ENCODE measurements around the gene RASL11B.

Gene RASL11B

DNA sequence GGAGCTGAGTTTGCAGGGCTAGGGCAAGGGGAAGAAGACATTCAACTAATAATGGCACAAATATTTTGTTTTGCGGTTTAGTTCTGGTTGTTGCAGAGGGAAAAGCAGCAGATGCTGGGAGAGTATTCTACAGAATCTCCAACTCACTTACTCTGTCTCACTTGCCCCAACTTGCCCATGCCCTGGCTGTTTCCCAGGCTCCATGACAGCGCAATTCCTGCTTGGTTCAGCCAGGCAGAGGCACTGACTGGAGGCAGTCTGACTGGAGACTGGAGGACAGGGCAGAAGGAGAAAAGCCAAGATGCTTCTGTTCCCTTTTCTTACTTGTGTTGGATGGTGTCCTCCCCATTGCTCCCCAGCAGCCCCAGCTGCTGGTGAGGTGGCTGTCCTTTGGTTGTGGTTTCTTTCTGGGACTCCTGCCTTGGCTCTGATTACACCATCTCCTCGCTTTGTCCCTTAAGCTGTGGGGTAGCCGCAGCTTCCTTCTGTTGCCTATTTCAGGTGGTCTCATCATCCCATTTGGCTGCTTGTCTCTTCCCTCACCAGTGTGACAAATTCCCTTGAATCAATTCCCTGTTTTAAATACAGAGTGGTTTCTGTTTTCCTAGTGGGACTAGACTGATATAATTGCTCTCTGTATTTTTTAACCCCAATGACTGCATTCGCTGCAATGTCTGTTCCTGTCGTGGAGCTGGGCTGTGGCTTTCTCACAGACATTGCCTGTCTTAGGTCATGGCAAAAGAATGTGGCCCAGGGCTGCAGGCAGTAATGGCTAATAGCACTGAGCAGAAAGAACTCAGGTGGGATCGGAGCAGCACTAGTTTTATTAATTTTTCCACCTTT lies 24.2 kb upstream of the RASL11B start:
- H3K36me3 ChIP-seq (ENCODE audit: insufficient read depth, low read length), result no peaks in the 10 kb centered on the region
- H3K4me1 ChIP-seq (ENCODE audit: insufficient read depth, low read length), result peaks cover 80% of the 10 kb centered on the region
- no peaks in the 10 kb centered on the region for H3K9me3 ChIP-seq (ENCODE audit: control insufficient read depth, insufficient read depth, low read length)
- H3K9ac ChIP-seq (ENCODE audit: low read depth, low read length), result no peak overlapping the region

DNA sequence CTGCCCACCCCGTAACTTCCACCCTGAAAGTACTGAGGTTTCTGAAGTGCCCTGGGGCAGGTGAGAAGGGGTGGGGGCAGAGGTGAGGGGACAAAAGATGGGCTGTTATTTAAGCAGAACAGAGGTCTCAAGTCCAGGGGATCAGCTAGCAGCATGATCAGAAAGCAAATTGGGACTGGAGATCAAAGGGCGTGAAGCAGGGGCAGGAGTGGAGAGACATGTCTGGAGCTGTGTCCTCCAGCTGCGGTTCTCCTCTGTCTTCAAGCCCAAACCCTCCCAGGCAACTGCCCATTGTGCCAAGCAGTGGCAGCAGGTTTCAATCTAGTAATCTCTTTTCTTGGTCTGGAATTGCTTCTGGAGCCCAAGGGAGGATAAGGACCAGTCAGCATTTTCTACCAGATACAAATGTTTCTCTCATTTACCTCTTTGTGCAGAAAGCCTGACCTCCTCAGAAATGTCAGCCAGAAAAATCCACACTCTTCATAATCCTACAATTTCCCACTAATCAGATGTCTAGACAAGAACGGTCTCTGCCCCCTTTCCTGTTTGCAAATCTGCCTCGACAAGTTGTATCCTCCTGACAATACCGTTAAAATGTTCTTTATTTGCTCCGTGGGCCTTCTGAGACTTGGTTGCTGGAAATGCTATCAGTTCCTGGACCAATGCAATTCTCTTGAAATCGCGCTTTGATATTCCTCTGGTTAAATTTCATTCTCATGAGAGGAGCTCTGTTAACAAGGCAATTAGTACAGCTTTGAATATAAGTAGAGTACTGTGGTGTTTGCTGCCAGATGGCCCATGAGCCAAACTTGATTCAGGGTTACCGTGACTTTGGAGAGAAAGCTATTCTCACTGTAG lies 23.2 kb upstream of the RASL11B start:
- H3K36me3 ChIP-seq (ENCODE audit: insufficient read depth, low read length), result no peaks in the 10 kb centered on the region
- no peak overlapping the region for H3K9ac ChIP-seq (ENCODE audit: low read depth, low read length)
- H3K9me3 ChIP-seq (ENCODE audit: control insufficient read depth, insufficient read depth, low read length), result no peaks in the 10 kb centered on the region
- H3K4me1 ChIP-seq (ENCODE audit: insufficient read depth, low read length), result peaks cover 80% of the 10 kb centered on the region

DNA sequence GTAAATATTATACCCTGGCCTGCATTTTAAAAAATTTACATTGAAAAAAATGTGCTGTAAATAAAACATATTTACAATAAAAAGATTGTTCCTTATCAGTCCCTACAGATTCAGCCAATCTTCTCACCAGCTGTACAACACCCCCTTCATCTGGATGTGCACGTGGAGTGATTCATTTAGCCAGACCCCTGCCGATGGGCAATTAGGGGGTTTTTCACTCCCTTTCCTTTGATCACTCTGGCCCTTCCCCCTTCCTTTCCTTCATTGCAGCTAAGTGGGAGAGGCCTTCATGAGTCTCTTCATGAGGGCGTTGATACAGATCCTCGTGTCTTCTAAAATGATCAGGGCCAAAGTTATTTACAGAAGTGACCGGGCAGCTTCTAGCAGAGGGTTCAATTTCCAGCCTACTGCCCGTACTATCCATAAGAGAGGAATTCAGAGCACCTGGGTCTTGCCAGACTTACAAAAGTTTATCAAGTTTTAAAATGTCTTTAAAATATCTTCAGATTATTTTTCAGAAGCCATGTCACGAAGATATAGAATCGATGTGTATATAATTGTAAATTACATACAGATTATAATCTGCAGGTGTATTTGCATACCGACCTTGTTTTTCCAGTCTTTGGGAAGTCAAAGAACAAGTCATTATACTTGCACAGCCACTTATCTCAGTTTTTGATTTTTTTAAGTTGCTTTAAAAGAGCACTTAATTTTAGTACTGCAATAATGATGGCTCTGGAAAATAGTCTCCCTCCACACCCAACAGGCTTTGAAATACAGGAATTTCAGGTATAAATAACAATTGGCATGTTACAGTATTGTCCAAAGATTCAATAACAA lies 21.4 kb upstream of the RASL11B start:
- no peak overlapping the region for H3K9ac ChIP-seq (ENCODE audit: low read depth, low read length)
- peaks cover 68% of the 10 kb centered on the region for H3K4me1 ChIP-seq (ENCODE audit: insufficient read depth, low read length)
- no peaks in the 10 kb centered on the region for H3K9me3 ChIP-seq (ENCODE audit: control insufficient read depth, insufficient read depth, low read length)
- no peaks in the 10 kb centered on the region for H3K36me3 ChIP-seq (ENCODE audit: insufficient read depth, low read length)

DNA sequence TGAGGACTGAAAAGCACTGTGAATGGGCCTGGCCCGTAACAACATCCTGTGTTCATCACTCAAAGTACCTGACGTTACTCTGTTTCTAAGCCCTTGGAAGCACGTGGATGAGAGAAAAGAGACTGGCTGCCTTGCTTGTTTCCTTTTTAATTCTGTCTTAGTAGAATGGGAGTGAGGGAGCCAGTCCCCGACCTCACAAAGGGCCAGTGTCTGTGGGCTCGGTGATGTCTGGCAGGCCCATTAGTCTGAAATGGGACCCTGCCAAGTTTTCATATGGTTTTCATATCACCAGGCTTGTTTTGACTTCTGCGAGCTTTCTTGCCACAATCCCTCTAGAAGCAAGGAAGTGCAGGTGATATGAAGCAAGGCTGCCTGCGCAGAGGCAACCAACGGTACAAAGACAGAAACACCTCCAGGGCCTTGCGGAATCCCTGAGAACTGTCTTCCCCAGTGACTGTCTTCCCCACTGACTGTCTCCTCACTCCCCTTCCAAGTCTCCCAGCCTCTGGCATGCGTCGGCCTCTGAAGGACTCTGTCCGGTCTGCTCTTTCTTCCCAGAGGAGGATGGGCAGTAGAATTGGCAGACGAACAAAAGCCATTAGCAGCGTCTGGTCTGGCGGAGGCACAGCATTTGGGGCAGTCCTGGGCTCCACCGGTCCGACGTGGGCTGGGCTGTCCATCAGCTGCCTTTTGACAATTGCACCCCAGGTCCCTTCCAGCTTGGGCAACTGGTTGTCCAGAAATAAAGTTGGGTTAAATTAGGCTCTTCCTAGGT lies 20.2 kb upstream of the RASL11B start:
- H3K36me3 ChIP-seq (ENCODE audit: insufficient read depth, low read length), result no peaks in the 10 kb centered on the region
- no peak overlapping the region for H3K9ac ChIP-seq (ENCODE audit: low read depth, low read length)
- H3K9me3 ChIP-seq (ENCODE audit: control insufficient read depth, insufficient read depth, low read length), result no peaks in the 10 kb centered on the region
- H3K4me1 ChIP-seq (ENCODE audit: insufficient read depth, low read length), result peaks cover 59% of the 10 kb centered on the region

DNA sequence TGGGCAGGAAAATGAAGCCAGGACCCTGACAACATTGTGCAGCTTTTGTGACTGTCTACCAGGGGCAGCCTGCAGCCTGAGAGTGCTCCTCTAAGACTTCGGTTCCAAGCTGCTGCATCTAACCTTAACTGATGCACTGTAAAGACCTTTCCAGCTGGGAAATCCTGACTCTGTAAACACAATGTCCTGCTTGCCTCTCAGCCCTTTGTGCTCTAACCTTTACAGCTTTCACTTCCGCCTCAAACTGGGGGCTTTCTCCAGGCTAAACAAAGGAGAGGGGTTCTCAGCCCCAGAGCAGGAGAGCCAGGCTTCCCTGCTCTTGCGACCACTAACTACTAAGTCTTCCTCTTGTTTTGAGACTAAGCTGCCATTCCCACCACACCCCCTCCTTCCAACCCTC lies 19.3 kb upstream of the RASL11B start:
- Histone ChIP-seq H3K4me1 (ENCODE audit: insufficient read depth, low read length) (peaks cover 53% of the 10 kb centered on the region), H3K9ac (ENCODE audit: low read depth, low read length) (no peak overlapping the region), H3K36me3 (ENCODE audit: insufficient read depth, low read length) (no peaks in the 10 kb centered on the region), H3K9me3 (ENCODE audit: control insufficient read depth, insufficient read depth, low read length) (no peaks in the 10 kb centered on the region)

DNA sequence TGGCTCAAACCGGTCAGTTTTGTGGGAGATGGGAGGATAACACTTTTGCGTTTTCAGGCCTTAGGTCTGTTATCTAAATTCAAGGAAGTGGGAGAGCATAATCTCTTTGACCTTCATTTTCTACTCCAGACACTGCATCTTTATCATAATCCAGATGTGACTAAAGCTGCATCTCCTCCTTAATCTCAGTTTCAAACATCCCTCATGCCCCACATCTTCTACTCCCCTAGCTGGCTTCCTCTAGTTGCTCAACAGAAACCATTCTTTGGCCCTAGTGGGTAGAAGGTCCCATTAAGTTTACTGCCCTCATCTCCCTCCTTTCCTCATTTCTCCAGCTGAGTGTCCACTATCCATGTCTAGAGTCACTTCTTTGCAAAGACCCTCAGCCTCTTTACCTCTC lies 18.8 kb upstream of the RASL11B start:
- H3K4me1 ChIP-seq (ENCODE audit: insufficient read depth, low read length), result peaks cover 47% of the 10 kb centered on the region
- no peaks in the 10 kb centered on the region for H3K9me3 ChIP-seq (ENCODE audit: control insufficient read depth, insufficient read depth, low read length)
- H3K36me3 ChIP-seq (ENCODE audit: insufficient read depth, low read length), result no peaks in the 10 kb centered on the region

DNA sequence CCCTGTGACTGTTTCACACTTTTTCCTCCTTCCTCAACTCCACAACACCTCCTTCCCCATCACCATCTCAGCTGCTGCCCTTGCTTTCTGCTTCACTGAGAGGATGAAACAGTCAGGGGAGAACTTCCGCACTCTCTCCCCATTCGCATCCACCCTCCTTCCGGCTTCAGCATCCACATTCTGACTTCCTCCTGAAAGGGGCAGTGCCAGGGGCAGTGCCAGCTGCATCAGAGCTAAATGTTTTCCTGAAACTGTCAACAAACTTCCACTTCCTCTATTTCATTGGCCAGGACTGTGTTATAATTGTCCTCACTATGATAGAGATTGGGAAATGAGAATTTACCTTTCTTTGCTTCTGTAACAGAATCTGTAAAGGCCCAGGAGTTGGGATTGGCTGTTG lies 18.2 kb upstream of the RASL11B start:
- Histone ChIP-seq H3K9me3 (ENCODE audit: control insufficient read depth, insufficient read depth, low read length) (no peaks in the 10 kb centered on the region), H3K9ac (ENCODE audit: low read depth, low read length) (no peak overlapping the region), H3K4me1 (ENCODE audit: insufficient read depth, low read length) (peaks cover 41% of the 10 kb centered on the region), H3K36me3 (ENCODE audit: insufficient read depth, low read length) (no peaks in the 10 kb centered on the region)

More for the DNA sequence above, 18.8 kb upstream of the RASL11B start:
- H3K9ac ChIP-seq (ENCODE audit: low read depth, low read length), result no peak overlapping the region

DNA sequence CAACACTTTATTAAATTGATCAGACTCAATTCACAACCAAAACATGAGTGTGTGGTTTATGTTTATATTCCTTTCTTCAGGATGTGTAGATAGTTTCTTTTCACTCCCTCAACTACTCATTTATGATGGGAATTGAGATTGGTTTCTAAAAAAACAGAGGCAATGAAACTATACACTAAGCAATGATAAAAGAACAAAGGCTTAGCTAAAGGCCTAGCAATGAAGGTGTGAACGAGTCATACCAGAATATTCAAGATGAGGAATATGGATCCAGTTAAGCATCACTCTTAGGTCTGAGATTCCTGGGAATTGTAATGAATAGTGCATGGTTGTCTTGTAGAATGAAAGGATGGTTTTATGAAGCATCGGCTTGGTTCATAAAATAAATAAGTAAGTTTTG lies 17.5 kb upstream of the RASL11B start:
- H3K4me1 ChIP-seq (ENCODE audit: insufficient read depth, low read length), result peaks cover 35% of the 10 kb centered on the region
- no peak overlapping the region for H3K9ac ChIP-seq (ENCODE audit: low read depth, low read length)
- no peaks in the 10 kb centered on the region for H3K36me3 ChIP-seq (ENCODE audit: insufficient read depth, low read length)
- H3K9me3 ChIP-seq (ENCODE audit: control insufficient read depth, insufficient read depth, low read length), result no peaks in the 10 kb centered on the region

DNA sequence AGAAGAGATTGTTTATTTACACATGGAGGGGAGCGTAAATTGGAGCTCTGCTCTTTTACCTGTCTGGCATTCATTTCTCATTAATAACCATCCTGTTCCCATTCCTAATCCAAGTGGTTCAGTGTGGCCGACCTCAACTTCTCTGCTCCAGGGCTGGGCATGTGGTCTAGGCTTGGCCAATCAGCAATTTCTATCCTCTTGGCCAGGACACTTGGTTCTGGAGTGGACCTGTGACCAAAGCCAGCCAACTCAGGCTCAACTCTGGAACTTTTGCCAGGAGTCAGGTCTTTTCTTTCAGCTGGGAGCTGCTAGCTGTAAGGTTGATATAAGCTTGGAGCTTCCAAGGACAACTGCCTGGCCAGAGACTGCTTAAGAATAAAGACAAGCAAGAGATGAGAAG lies 15.6 kb upstream of the RASL11B start:
- Histone ChIP-seq H3K4me1 (ENCODE audit: insufficient read depth, low read length) (peaks cover 18% of the 10 kb centered on the region), H3K9ac (ENCODE audit: low read depth, low read length) (no peak overlapping the region), H3K36me3 (ENCODE audit: insufficient read depth, low read length) (no peaks in the 10 kb centered on the region), H3K9me3 (ENCODE audit: control insufficient read depth, insufficient read depth, low read length) (no peaks in the 10 kb centered on the region)

DNA sequence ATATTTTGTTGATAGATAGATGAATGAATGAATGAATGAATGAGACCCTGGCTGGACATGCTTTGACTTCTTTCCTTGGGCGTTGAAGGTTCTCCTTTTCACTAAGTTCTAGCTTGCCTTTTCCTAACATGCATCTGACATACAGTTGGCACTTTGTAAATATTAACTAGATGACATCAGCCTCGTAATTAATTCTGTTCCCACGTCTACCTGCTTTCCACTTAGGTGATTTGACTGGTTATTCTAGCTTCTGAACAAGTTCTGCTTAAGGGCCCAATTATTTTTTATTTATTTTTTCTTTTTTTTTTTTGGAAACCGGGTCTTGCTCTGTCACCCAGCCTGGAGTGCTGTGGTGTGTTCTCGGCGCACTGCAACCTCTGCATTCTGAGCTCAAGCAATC lies 13.9 kb upstream of the RASL11B start:
- H3K4me1 ChIP-seq (ENCODE audit: insufficient read depth, low read length), result peaks cover 12% of the 10 kb centered on the region
- H3K9me3 ChIP-seq (ENCODE audit: control insufficient read depth, insufficient read depth, low read length), result no peaks in the 10 kb centered on the region
- no peak overlapping the region for H3K9ac ChIP-seq (ENCODE audit: low read depth, low read length)
- H3K36me3 ChIP-seq (ENCODE audit: insufficient read depth, low read length), result no peaks in the 10 kb centered on the region

DNA sequence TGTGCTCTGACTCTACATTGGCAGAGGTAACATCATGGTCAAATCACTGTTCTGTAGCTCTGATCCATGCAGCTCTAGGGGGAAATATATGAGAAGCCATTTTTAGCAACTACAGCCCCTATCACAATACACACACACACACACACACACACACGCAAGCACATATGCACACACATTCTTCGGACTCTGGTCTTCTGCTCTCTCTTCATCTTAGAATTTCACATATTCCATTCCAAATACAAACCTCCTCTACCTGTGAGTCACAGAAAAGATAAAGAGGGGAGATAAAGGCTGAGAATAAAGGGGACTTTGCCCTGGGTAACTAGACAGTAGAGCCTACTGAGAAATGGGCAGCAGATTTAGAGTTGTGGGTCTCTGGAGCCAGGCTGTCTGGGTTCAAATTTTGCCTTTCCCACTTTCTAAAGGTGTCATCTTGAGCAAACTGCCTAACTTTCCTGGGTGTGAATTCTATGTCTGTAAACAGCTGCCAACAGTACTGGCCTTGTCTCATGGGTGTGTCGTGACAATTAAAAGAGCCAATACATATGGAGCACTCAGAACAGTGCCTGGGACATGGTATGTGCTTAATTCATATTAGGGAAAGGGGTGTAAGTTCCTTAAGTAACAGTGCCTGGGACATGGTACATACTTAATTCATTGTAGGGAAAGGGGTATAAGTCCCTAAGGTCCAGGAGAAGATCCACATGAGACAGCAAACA lies 11.6 kb upstream of the RASL11B start:
- Histone ChIP-seq H3K9me3 (ENCODE audit: control insufficient read depth, insufficient read depth, low read length) (no peaks in the 10 kb centered on the region), H3K9ac (ENCODE audit: low read depth, low read length) (no peak overlapping the region), H3K4me1 (ENCODE audit: insufficient read depth, low read length) (peaks cover 10% of the 10 kb centered on the region), H3K36me3 (ENCODE audit: insufficient read depth, low read length) (no peaks in the 10 kb centered on the region)

DNA sequence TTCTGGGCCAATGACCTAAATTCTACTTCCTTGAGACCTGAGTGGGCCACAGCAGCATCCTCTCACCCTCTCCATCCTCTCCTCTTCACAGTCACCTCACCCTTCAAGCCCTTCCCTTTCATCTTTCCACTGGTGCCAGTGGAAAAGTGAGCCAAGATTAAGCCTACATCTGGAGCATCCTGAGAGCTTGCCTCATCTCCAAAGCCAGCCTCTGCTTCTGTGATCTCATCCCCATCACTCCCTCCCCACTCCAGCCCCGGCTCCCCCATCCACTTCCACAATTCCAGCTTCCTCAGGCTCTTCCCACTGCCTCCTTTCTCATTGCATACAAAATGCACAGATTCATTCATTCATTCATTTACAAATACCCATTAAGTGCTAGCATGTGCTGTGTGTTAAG lies 10.1 kb upstream of the RASL11B start:
- H3K36me3 ChIP-seq (ENCODE audit: insufficient read depth, low read length), result no peaks in the 10 kb centered on the region
- H3K4me1 ChIP-seq (ENCODE audit: insufficient read depth, low read length), result peaks cover 12% of the 10 kb centered on the region
- H3K9ac ChIP-seq (ENCODE audit: low read depth, low read length), result no peak overlapping the region
- H3K9me3 ChIP-seq (ENCODE audit: control insufficient read depth, insufficient read depth, low read length), result no peaks in the 10 kb centered on the region

DNA sequence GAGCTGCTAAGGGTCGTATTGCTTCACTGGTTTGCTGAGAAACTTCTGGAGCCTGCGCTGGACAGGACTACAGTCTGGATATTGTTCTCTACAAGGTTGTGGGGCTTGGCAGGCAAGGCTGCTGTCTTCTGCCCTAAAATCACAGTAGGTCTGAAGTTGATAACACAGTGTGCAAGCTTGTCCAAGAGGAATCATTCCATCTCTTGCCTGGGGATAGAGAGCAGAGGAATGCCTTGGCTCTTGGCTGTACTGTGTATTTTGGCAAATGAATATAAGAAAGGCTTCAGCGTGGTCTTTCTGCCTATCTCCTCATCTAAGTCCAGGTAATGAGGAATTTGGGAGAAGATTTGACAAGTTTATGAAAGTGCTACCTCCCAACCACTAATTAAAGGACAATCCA lies 9.4 kb upstream of the RASL11B start:
- Histone ChIP-seq H3K9ac (ENCODE audit: low read depth, low read length) (no peak overlapping the region), H3K9me3 (ENCODE audit: control insufficient read depth, insufficient read depth, low read length) (no peaks in the 10 kb centered on the region; the same call in 1 of the 2 replicates), H3K36me3 (ENCODE audit: insufficient read depth, low read length) (no peaks in the 10 kb centered on the region), H3K4me1 (ENCODE audit: insufficient read depth, low read length) (peaks cover 12% of the 10 kb centered on the region)

Data from ES-I3 (cell line).